HCT116 (cell line): Measurements from ENCODE around the gene ZNF536. TPM values are rescaled to one million over a fixed set of nuclear protein-coding genes. Genes with fewer than 3 reads are reported as not detected.

ENCODE experiments used
- ATAC-seq: fragments of 200-7000 bp; cut with Tn5 transposase; 2 replicates; pipeline ENCODE4 v1.9.1; 2020; ENCODE audit warnings: mild to moderate bottlenecking, moderate library complexity
- BruUV-seq: library from RNA; stranded (reverse); fragments of 400-500 nt; replicated peaks from 2 replicates; lab custom pipeline; 2021; lab: Mats Ljungman, UMichigan
- CTCF ChIA-PET: fragments of 300-600 bp; sonication (Branson Sonifier 250); formaldehyde crosslinking; loops from one replicate; lab custom pipeline; 2021; ENCODE audit warnings: antibody characterized with exemption; lab: Charles Lee
- POLR2A ChIA-PET: fragments of 300-600, 350-600 bp; sonication (Branson Sonifier 250); formaldehyde crosslinking; loops from one replicate; lab custom pipeline; 2021; ENCODE audit warnings: antibody characterized with exemption; lab: Charles Lee
- RAD21 ChIA-PET, 2 experiments: fragments of 300-600 bp; sonication (Branson Sonifier 250); formaldehyde crosslinking; loops; one replicate each; lab custom pipeline; 2023; ENCODE audit warnings: low total read pairs in 2 of 2; ENCODE audit not compliant: uncharacterized antibody in 2 of 2, unreplicated experiment in 2 of 2, low non-redundant PET in 1 of 2; lab: Charles Lee
- DNase-seq: peaks from one replicate; pipeline ENCODE4 v3.0.0-alpha.2; 2010; ENCODE audit warnings: low read depth, low spot score
- H2AFZ ChIP-seq: fragments of 200-600 bp; shearing (Covaris generic), sonication (generic); 2 replicates; pipeline ENCODE4 v1.6.1; 2017; ENCODE audit warnings: low read depth, mixed run types, mixed read lengths, antibody characterized with exemption, low read length; ENCODE audit not compliant: poor library complexity, severe bottlenecking
- H3K27ac ChIP-seq: 2 replicates; pipeline ENCODE4 v1.5.1; 2012; ENCODE audit warnings: low read depth, low read length
- H3K27me3 ChIP-seq: fragments of 200-600 bp; sonication (generic); 2 replicates; pipeline ENCODE4 v1.6.1; 2016; ENCODE audit warnings: mixed run types, low read length, mixed read lengths; ENCODE audit not compliant: insufficient read depth
- H3K36me3 ChIP-seq, 2 experiments: fragments of 200-500 bp in 1 of 2; fragments of 200-600 bp in 1 of 2; sonication (Bioruptor generic) in 1 of 2; sonication (generic) in 1 of 2; 2 replicates each; pipeline versions ENCODE4 v1.5.1 to v1.6.1; 2014 to 2016; ENCODE audit warnings: low read length in 2 of 2, inconsistent platforms in 1 of 2, mixed read lengths in 1 of 2, mixed run types in 1 of 2; ENCODE audit not compliant: insufficient read depth in 2 of 2, control insufficient read depth in 1 of 2
- H3K4me1 ChIP-seq, 2 experiments: fragments of 200-600 bp in 1 of 2; sonication (generic) in 1 of 2; 2 replicates each; pipeline versions ENCODE4 v1.5.1 to v1.6.1; 2012 to 2017; ENCODE audit warnings: low read length in 2 of 2, inconsistent platforms in 1 of 2, mild to moderate bottlenecking in 1 of 2, mixed read lengths in 1 of 2, mixed run types in 1 of 2, moderate library complexity in 1 of 2; ENCODE audit not compliant: insufficient read depth in 2 of 2, control insufficient read depth in 1 of 2
- H3K4me2 ChIP-seq: fragments of 200-600 bp; sonication (generic); 2 replicates; pipeline ENCODE4 v1.6.1; 2017; ENCODE audit warnings: mixed run types, low read length, mixed read lengths
- H3K4me3 ChIP-seq, 2 experiments: fragments of 200-600 bp in 1 of 2; sonication (generic) in 1 of 2; replicated peaks in 1 of 2; 2 replicates each; pipeline ENCODE4 v1.5.1; 2011 to 2016; ENCODE audit warnings: low read length in 2 of 2, control low read depth in 1 of 2, low read depth in 1 of 2, mild to moderate bottlenecking in 1 of 2, mixed read lengths in 1 of 2, mixed run types in 1 of 2
- H3K79me2 ChIP-seq: fragments of 200-600 bp; sonication (generic); 2 replicates; pipeline ENCODE4 v1.6.1; 2017; ENCODE audit warnings: mild to moderate bottlenecking, mixed run types, low read length, moderate library complexity, mixed read lengths; ENCODE audit not compliant: insufficient read depth
- H3K9ac ChIP-seq: fragments of 200-600 bp; sonication (generic); 2 replicates; pipeline ENCODE4 v1.6.1; 2016; ENCODE audit warnings: low read length, mixed read lengths
- H3K9me2 ChIP-seq: fragments of 200-600 bp; sonication (generic), shearing (Covaris generic); 2 replicates; pipeline ENCODE4 v1.6.1; 2017; ENCODE audit warnings: mixed run types, mild to moderate bottlenecking, moderate library complexity; ENCODE audit not compliant: insufficient read depth
- H3K9me3 ChIP-seq, 2 experiments: fragments of 200-500 bp in 1 of 2; fragments of 200-600 bp in 1 of 2; sonication (Bioruptor generic) in 1 of 2; sonication (generic) in 1 of 2; 2 replicates each; pipeline ENCODE4 v1.6.1; 2014 to 2017; ENCODE audit warnings: low read length in 2 of 2, mixed read lengths in 2 of 2, inconsistent platforms in 1 of 2, low read depth in 1 of 2, mild to moderate bottlenecking in 1 of 2, mixed run types in 1 of 2, moderate library complexity in 1 of 2; ENCODE audit not compliant: control insufficient read depth in 1 of 2, insufficient read depth in 1 of 2
- H4K20me1 ChIP-seq: fragments of 200-600 bp; sonication (generic), shearing (Covaris generic); 2 replicates; pipeline ENCODE4 v1.6.1; 2017; ENCODE audit warnings: mixed run types, mild to moderate bottlenecking, moderate library complexity; ENCODE audit not compliant: insufficient read depth
- ATF3 ChIP-seq: IDR thresholded peaks from 2 replicates; pipeline ENCODE4 v1.6.1; 2012
- EZH2 ChIP-seq: fragments of 200-600 bp; sonication (generic); IDR thresholded peaks from 2 replicates; pipeline ENCODE4 v1.6.1; 2017; ENCODE audit warnings: antibody characterized with exemption, mixed run types
- EZH2phosphoT487 ChIP-seq: fragments of 200-600 bp; IDR thresholded peaks from 2 replicates; pipeline ENCODE4 v1.6.1; 2018; ENCODE audit warnings: antibody characterized with exemption, borderline replicate concordance
- FOSL1 ChIP-seq: IDR thresholded peaks from 2 replicates; pipeline ENCODE4 v1.6.1; 2012; ENCODE audit warnings: low read depth
- POLR2A ChIP-seq: IDR thresholded peaks from 2 replicates; pipeline ENCODE4 v1.7.0; 2011; ENCODE audit warnings: borderline replicate concordance; ENCODE audit not compliant: insufficient read depth, insufficient read length; ENCODE audit errors: extremely low read depth
- SP1 ChIP-seq: IDR thresholded peaks from 2 replicates; pipeline ENCODE4 v1.6.1; 2012; ENCODE audit warnings: low read depth
- TCF7L2 ChIP-seq: IDR thresholded peaks from 2 replicates; pipeline ENCODE4 v1.7.0; 2011; ENCODE audit warnings: borderline replicate concordance, inconsistent platforms; ENCODE audit not compliant: insufficient read depth, insufficient read length; ENCODE audit errors: extremely low read depth
- intact Hi-C: fragments of 100-400 bp; cut with micrococcal nuclease; formaldehyde crosslinking; loops from 2 replicates; pipeline ENCODE4 v1.10.0; 2022
- total RNA-seq: library from RNA; stranded (reverse); gene quantifications from one replicate; pipeline ENCODE4 v1.2.1, GENCODE V29; 2021; ENCODE audit not compliant: unreplicated experiment
- TF ChIP-seq, protein P1 (sequence below): IDR thresholded peaks from 2 replicates; pipeline ENCODE4 v1.6.1; 2012; ENCODE audit warnings: low read depth

The ZNF536 gene
- total RNA-seq, 1 experiment from 2014 or later = not detected

- RAD21 ChIA-PET = no interaction called here
- no peaks in the 10 kb centered on the region for H3K9me3 ChIP-seq
- H3K9ac ChIP-seq = no peak overlapping the region
- DNase-seq = no peak
- 0 out of 2 replicates have a peak, but pooled peaks cover 4% of the 10 kb centered on the region for H3K27me3 ChIP-seq
- ATAC-seq = no peak
- H3K36me3 ChIP-seq = no peaks in the 10 kb centered on the region
- CTCF ChIA-PET = no interaction called here
- no peak overlapping the region for H2AFZ ChIP-seq
- no peaks in the 10 kb centered on the region for H3K79me2 ChIP-seq
- H3K4me1 ChIP-seq = no peaks in the 10 kb centered on the region
- no TSS peak for BruUV-seq
- no peaks in the 10 kb centered on the region for H4K20me1 ChIP-seq
- no peak overlapping the region for H3K4me3 ChIP-seq
- no peak overlapping the region for H3K4me2 ChIP-seq
- POLR2A ChIA-PET = no interaction called here
- H3K27ac ChIP-seq = no peak overlapping the region
- H3K9me2 ChIP-seq = no peaks in the 10 kb centered on the region
- TF ChIP-seq ATF3 (no peak), TCF7L2 (no peak), SP1 (no peak), FOSL1 (no peak), POLR2A (no peak)
- TF ChIP-seq, protein P1, sequence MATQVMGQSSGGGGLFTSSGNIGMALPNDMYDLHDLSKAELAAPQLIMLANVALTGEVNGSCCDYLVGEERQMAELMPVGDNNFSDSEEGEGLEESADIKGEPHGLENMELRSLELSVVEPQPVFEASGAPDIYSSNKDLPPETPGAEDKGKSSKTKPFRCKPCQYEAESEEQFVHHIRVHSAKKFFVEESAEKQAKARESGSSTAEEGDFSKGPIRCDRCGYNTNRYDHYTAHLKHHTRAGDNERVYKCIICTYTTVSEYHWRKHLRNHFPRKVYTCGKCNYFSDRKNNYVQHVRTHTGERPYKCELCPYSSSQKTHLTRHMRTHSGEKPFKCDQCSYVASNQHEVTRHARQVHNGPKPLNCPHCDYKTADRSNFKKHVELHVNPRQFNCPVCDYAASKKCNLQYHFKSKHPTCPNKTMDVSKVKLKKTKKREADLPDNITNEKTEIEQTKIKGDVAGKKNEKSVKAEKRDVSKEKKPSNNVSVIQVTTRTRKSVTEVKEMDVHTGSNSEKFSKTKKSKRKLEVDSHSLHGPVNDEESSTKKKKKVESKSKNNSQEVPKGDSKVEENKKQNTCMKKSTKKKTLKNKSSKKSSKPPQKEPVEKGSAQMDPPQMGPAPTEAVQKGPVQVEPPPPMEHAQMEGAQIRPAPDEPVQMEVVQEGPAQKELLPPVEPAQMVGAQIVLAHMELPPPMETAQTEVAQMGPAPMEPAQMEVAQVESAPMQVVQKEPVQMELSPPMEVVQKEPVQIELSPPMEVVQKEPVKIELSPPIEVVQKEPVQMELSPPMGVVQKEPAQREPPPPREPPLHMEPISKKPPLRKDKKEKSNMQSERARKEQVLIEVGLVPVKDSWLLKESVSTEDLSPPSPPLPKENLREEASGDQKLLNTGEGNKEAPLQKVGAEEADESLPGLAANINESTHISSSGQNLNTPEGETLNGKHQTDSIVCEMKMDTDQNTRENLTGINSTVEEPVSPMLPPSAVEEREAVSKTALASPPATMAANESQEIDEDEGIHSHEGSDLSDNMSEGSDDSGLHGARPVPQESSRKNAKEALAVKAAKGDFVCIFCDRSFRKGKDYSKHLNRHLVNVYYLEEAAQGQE = no peak
- intact Hi-C loops = no loop called here
Observed at GRCh38 chr19:30481063-30481462, 108.9 kb downstream of the ZNF536 start.

DNA sequence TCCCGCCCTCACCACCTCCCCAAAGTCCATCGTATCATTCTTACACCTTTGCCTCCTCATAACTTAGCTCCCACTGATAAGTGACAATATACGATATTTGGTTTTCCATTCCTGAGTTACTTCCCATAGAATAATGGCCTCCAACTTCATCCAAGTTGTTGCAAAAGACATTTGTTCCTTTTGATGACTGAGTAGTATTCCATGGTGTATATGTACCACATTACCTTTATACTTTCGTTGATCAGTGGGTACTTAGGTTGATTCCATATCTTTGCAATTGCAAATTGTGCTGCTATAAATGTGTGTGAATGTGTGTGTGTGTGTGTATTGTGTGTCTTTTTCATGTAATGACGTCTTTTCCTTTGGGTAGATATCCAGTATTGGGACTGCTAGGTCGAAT is 109.6 kb downstream of the ZNF536 start:
- intact Hi-C loops = no loop called here
- Histone ChIP-seq H2AFZ (no peak overlapping the region), H3K9me3 (no peaks in the 10 kb centered on the region), H3K36me3 (no peaks in the 10 kb centered on the region), H3K4me2 (no peak overlapping the region), H3K4me1 (no peaks in the 10 kb centered on the region), H3K9me2 (no peaks in the 10 kb centered on the region), H4K20me1 (no peaks in the 10 kb centered on the region), H3K27me3 (0 out of 2 replicates have a peak, but pooled peaks cover 4% of the 10 kb centered on the region), H3K79me2 (no peaks in the 10 kb centered on the region), H3K4me3 (no peak overlapping the region), H3K9ac (no peak overlapping the region), H3K27ac (no peak overlapping the region)
- TF ChIP-seq EZH2phosphoT487 = no peak
- no peak for TF ChIP-seq EZH2
- DNase-seq (no peak), ATAC-seq (no peak)
- ChIA-PET CTCF (no interaction called here), POLR2A (no interaction called here), RAD21 (no interaction called here)
- no TSS peak for BruUV-seq
